Esophagus muscularis mucosa (tissue), 4 donors: Measurements from ENCODE around the gene KRT9. TPM values are rescaled to one million over a fixed set of nuclear protein-coding genes. Genes with fewer than 3 reads are reported as not detected.
"Not testable (repeated sequence)": the region's sequence is repeated elsewhere in the genome, so short reads cannot be mapped to it uniquely, and the experiment has no call there.

Experiments used
- DNase-seq: peaks from one replicate; pipeline ENCODE4 v3.0.0-alpha.2; 2017; ENCODE audit errors: extremely low spot score
- H3K27ac ChIP-seq, 4 donors: fragments of 200-600 bp; sonication (generic); replicated peaks in 1 of 4; 1 replicate in 3 of 4; 2 replicates in 1 of 4; pipeline ENCODE4 v1.5.1; 2016 to 2019; ENCODE audit warnings: mild to moderate bottlenecking in 1 of 4
- H3K27me3 ChIP-seq, 4 donors: fragments of 200-600 bp; sonication (generic); one replicate each; pipeline versions ENCODE4 v1.5.1 to v1.6.0; 2016 to 2019
- H3K36me3 ChIP-seq, 4 donors: fragments of 200-600 bp; sonication (generic); one replicate each; pipeline ENCODE4 v1.5.1; 2016 to 2019
- H3K4me1 ChIP-seq, 4 donors: fragments of 200-600 bp; sonication (generic); one replicate each; pipeline ENCODE4 v1.5.1; 2016 to 2019
- H3K4me3 ChIP-seq, 4 donors: fragments of 200-600 bp; sonication (generic); 1 replicate in 2 of 4; 2 replicates in 2 of 4; pipeline ENCODE4 v1.5.1; 2016 to 2019; ENCODE audit warnings: mild to moderate bottlenecking in 4 of 4, moderate library complexity in 1 of 4
- H3K9me3 ChIP-seq, 4 donors: fragments of 200-600 bp; sonication (generic); 1 replicate in 3 of 4; 2 replicates in 1 of 4; pipeline ENCODE4 v1.5.1; 2016 to 2019
- CTCF ChIP-seq, 3 experiments: fragments of 200-600 bp in 2 of 3; fragments of 450-650 bp in 1 of 3; sonication (generic) in 2 of 3; IDR thresholded peaks; one replicate each; pipeline ENCODE4 v1.5.1; 2017 to 2019; ENCODE audit warnings: antibody characterized with exemption in 3 of 3, mild to moderate bottlenecking in 2 of 3, moderate library complexity in 1 of 3
- EP300 ChIP-seq: sonication (generic); formaldehyde crosslinking; IDR thresholded peaks from one replicate; pipeline ENCODE4 v1.6.1; 2017; ENCODE audit warnings: antibody characterized with exemption
- POLR2A ChIP-seq: fragments of 450-650 bp; IDR thresholded peaks from one replicate; pipeline ENCODE4 v1.6.1; 2017; ENCODE audit warnings: antibody characterized with exemption, moderate library complexity, mild to moderate bottlenecking, low read depth
- POLR2AphosphoS5 ChIP-seq, 2 donors: sonication (generic); formaldehyde crosslinking; IDR thresholded peaks; one replicate each; pipeline ENCODE4 v1.6.1; 2017; ENCODE audit warnings: antibody characterized with exemption in 2 of 2
- WGBS: methylation state at CpG from one replicate; pipeline ENCODE4 v1.1.5; 2018; 5-methylcytosine and 5-hydroxymethylcytosine counted together
- intact Hi-C: fragments of 100-400 bp; cut with DNase I; formaldehyde crosslinking; loops from one replicate; pipeline ENCODE4 v1.15.1; 2023
- total RNA-seq, 4 donors: library from RNA; depleted of rRNA; stranded (reverse); fragments of >200 nt; gene quantifications; one replicate each; pipeline versions ENCODE4 v1.1.0 to v1.2.1, GENCODE V29; 2016

KRT9 gene
- total RNA-seq, 4 donors from 2014 or later, result not detected

- Histone ChIP-seq H3K36me3 (no peaks in the 10 kb centered on the region), H3K27me3 (peaks cover 0 to 22% (median 0%) of the 10 kb centered on the region in 4 donors), H3K27ac (no peak overlapping the region), H3K4me1 (no peaks in the 10 kb centered on the region), H3K4me3 (no peak overlapping the region), H3K9me3 (no peaks in the 10 kb centered on the region)
- 77% methylated on average over 5 of the region's 5 CpGs for WGBS
- intact Hi-C loops, result no loop called here
- DNase-seq, result no peak
- TF ChIP-seq CTCF (IDR thresholded peaks at IDR 0.05), result no peak
- TF ChIP-seq POLR2AphosphoS5 (IDR thresholded peaks at IDR 0.05), result no peak
- TF ChIP-seq EP300, result no peak
- TF ChIP-seq POLR2A, result no peak
Measured at GRCh38 chr17:41585301-41586056, 13.6 kb upstream of the KRT9 start.

GRCh38 chr17:41584331-41584927 lies 12.6 kb upstream of the KRT9 start:
- DNase-seq, H3K4me1 ChIP-seq, H3K27ac ChIP-seq, intact Hi-C loops, H3K4me3 ChIP-seq, H3K9me3 ChIP-seq, H3K36me3 ChIP-seq: not testable (repeated sequence)
- WGBS, result 84% methylated on average over 7 of the region's 8 CpGs
- peaks cover 0 to 19% (median 0%) of the 10 kb centered on the region in 4 donors for H3K27me3 ChIP-seq

- Histone ChIP-seq H3K36me3 (no peaks in the 10 kb centered on the region), H3K4me1 (no peaks in the 10 kb centered on the region), H3K4me3 (no peak overlapping the region), H3K27ac (no peak overlapping the region), H3K27me3 (peaks cover 0 to 24% (median 0%) of the 10 kb centered on the region in 4 donors), H3K9me3 (no peaks in the 10 kb centered on the region)
- intact Hi-C loops, result no loop called here
- no peak for TF ChIP-seq POLR2AphosphoS5 (IDR thresholded peaks at IDR 0.05)
- TF ChIP-seq CTCF (IDR thresholded peaks at IDR 0.05), result no peak
- no peak for TF ChIP-seq POLR2A
- no peak for TF ChIP-seq EP300
- DNase-seq, result no peak
- 84% methylated on average over 32 of the region's 33 CpGs for WGBS
Measured at GRCh38 chr17:41583137-41584127, 11.6 kb upstream of the KRT9 start.

GRCh38 chr17:41582061-41582968 lies 10.5 kb upstream of the KRT9 start:
- H3K4me1 ChIP-seq, DNase-seq, H3K36me3 ChIP-seq, intact Hi-C loops, H3K9me3 ChIP-seq, H3K27ac ChIP-seq, H3K4me3 ChIP-seq: not testable (repeated sequence)
- peaks cover 0 to 32% (median 0%) of the 10 kb centered on the region in 4 donors for H3K27me3 ChIP-seq
- 84% methylated on average over 11 of the region's 13 CpGs for WGBS

- H3K4me3 ChIP-seq, result no peak overlapping the region
- no peaks in the 10 kb centered on the region for H3K4me1 ChIP-seq
- TF ChIP-seq POLR2A (no peak), CTCF (IDR thresholded peaks at IDR 0.05) (no peak), POLR2AphosphoS5 (IDR thresholded peaks at IDR 0.05) (no peak), EP300 (no peak)
- peaks cover 0 to 40% (median 0%) of the 10 kb centered on the region in 4 donors for H3K27me3 ChIP-seq
- no peaks in the 10 kb centered on the region for H3K36me3 ChIP-seq
- no peak for DNase-seq
- H3K27ac ChIP-seq, result no peak overlapping the region
- 86% methylated on average over 4 of the region's 4 CpGs for WGBS
- H3K9me3 ChIP-seq, result no peaks in the 10 kb centered on the region
- intact Hi-C loops, result no loop called here
Measured at GRCh38 chr17:41581366-41582060, 9.7 kb upstream of the KRT9 start.
